MM.1S (cell line): ENCODE measurements around the gene RSPH1.

ENCODE experiments used
- EZH2 ChIP-seq: fragments of 300-600 bp; sonication (generic); optimal IDR thresholded peaks from 2 replicates; pipeline ENCODE3; 2017; ENCODE audit warnings: low read depth, mild to moderate bottlenecking, antibody characterized with exemption, low read length, mixed read lengths
- EZH2phosphoT487 ChIP-seq: fragments of 300-600 bp; sonication (generic); IDR thresholded peaks from 2 replicates; pipeline ENCODE4 v1.6.1; 2018; ENCODE audit warnings: antibody characterized with exemption, low read length
- TF ChIP-seq, protein P1 (sequence below): fragments of 300-600 bp; sonication (generic); IDR thresholded peaks from 2 replicates; pipeline ENCODE4 v1.5.1; 2016; ENCODE audit warnings: antibody characterized with exemption, low read length, mixed read lengths

DNA sequence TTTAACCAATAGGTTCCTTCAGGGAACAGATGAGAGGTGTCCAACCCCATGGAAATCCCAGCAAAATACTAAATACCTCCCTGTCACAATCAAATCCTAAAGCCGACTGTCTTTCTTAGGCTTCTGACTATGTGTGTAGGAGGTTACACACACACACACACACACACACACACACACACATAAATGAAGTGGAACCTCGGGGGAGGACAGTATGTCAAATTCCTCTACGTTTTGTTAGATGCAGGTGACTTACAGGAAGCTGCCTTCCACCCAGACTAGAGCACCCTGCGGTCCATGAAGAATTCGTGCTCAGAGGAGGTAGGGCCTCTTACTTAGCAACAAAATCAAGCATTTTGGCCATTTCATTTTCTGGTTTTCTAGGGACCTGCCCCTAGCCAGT, 16.4 kb downstream of the RSPH1 start:
- TF ChIP-seq EZH2 (no peak), EZH2phosphoT487 (no peak)
- TF ChIP-seq, protein P1, sequence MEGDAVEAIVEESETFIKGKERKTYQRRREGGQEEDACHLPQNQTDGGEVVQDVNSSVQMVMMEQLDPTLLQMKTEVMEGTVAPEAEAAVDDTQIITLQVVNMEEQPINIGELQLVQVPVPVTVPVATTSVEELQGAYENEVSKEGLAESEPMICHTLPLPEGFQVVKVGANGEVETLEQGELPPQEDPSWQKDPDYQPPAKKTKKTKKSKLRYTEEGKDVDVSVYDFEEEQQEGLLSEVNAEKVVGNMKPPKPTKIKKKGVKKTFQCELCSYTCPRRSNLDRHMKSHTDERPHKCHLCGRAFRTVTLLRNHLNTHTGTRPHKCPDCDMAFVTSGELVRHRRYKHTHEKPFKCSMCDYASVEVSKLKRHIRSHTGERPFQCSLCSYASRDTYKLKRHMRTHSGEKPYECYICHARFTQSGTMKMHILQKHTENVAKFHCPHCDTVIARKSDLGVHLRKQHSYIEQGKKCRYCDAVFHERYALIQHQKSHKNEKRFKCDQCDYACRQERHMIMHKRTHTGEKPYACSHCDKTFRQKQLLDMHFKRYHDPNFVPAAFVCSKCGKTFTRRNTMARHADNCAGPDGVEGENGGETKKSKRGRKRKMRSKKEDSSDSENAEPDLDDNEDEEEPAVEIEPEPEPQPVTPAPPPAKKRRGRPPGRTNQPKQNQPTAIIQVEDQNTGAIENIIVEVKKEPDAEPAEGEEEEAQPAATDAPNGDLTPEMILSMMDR, result no peak
